GM12873 (cell line): Measurements from ENCODE around the gene MRPL55.

ENCODE experiments used
- TF ChIP-seq, protein P1 (sequence below): IDR thresholded peaks from 2 replicates; pipeline ENCODE4 v1.5.1; 2012; ENCODE audit warnings: low read depth, mild to moderate bottlenecking, moderate library complexity, low read length, control low read depth; ENCODE audit not compliant: insufficient read depth; ENCODE audit errors: missing control alignments

Gene MRPL55

GRCh38 chr1:228125185-228125584 is 16.1 kb upstream of the MRPL55 start:
- TF ChIP-seq, protein P1, sequence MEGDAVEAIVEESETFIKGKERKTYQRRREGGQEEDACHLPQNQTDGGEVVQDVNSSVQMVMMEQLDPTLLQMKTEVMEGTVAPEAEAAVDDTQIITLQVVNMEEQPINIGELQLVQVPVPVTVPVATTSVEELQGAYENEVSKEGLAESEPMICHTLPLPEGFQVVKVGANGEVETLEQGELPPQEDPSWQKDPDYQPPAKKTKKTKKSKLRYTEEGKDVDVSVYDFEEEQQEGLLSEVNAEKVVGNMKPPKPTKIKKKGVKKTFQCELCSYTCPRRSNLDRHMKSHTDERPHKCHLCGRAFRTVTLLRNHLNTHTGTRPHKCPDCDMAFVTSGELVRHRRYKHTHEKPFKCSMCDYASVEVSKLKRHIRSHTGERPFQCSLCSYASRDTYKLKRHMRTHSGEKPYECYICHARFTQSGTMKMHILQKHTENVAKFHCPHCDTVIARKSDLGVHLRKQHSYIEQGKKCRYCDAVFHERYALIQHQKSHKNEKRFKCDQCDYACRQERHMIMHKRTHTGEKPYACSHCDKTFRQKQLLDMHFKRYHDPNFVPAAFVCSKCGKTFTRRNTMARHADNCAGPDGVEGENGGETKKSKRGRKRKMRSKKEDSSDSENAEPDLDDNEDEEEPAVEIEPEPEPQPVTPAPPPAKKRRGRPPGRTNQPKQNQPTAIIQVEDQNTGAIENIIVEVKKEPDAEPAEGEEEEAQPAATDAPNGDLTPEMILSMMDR = no peak

DNA sequence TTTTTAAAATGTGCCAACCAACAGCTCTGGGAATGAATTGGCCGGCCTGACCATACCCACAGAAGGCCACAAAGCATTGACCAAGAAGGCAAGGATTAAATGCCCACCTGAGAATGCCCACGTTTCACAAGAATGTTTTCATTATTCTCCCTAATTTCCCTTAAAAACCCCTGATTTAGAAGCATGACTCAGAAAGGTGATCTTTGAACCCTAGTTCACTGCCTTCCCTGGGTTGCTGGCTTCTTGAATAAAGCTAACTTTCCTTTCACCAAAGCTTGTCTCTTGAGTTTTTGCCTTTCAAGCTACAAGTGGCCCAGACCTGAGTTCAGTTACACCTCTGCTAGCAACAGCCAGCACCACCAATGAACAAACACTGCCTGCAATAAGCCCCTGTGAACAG is 14.4 kb upstream of the MRPL55 start:
- TF ChIP-seq, protein P1 = no peak

DNA sequence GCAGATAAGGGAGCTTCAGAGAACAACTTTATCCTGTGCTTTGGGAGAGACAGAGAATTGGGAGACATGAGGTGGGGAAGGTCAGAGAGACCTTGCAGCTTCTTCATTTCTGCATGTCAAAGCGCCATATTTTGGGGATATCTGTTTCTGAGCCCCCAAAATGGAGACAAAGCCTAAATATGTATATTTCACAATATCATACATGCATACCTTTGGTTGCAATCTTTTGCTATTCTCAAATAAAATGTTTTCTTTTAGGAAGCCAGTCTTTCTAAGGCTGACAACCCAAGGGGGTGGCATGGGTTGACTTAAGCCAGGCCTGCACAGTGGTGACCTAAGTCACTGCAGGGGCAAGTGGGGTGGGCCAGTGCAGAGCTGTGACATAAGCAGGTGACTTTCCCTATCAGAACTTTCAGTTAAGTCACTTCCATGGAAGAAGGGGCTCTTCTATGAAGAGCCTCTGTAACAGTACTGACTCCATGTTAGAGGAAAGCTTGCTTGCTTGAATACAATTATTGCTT is 13.9 kb upstream of the MRPL55 start:
- TF ChIP-seq, protein P1 = no peak

DNA sequence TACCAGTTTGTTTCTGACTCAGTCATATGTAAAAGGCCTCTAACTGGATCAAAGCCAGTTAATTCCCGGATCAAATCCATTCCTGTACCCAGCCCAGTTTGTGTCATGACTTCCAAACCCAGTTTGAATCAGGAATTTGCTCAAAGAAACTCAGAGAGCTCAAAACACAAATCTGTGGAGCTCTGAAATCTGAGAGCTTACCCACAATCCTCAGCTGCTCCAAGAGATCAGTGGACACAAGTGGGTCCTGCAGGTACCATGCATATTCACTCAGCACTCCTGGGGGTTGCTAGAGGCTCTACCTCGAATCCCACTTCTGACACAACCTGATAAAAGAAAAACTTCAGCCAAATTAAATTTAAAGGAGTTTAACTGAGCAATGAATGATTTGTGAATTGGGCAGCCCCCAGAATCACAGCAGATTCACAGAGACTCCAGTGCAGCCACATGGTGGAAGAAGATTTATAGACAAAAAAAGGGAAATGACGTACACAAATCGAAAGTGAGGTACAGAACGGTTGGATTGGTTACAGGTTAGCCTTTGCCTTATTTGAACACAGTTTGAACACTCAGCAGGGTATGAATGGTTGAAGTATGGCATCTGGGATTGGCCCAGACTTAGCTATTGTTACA is 11.9 kb upstream of the MRPL55 start:
- TF ChIP-seq, protein P1 = no peak

DNA sequence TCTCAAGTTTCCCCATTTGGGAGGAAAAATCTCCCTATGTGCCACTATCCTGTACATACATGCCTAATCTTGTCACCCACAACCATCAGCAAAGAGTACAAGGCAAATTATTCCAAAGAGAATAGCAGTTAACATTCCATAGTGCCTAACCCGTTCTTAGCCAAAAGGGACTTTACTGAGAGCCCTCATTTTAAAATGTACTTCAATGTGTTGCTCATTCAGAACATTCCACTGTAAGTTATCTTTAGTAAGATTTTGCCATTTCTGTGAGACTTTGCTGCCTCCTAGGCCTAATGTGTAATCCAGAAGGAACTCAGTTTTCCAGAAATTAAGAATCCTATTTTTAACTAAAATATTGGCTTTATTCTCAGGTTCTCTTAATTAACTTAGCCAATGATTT is 11.3 kb upstream of the MRPL55 start:
- TF ChIP-seq, protein P1 = no peak

- TF ChIP-seq, protein P1 = no peak
Measured at GRCh38 chr1:228118040-228118439, 8.9 kb upstream of the MRPL55 start.

GRCh38 chr1:228117335-228117734 is 8.2 kb upstream of the MRPL55 start:
- TF ChIP-seq, protein P1 = no peak
